Endometrium (tissue), 2 donors: ENCODE measurements around the gene FAM204A.
A peak's percentile ranks its signal among the peaks of the same experiment; 100 is the strongest.

Experiments used
- FAIRE-seq: peaks from 2 replicates; lab custom pipeline; 2012; peaks lifted over from hg19 to GRCh38; lab: Jason Lieb, UNC
- donor health status: control.
- donor health status: control.

Gene FAM204A

DNA sequence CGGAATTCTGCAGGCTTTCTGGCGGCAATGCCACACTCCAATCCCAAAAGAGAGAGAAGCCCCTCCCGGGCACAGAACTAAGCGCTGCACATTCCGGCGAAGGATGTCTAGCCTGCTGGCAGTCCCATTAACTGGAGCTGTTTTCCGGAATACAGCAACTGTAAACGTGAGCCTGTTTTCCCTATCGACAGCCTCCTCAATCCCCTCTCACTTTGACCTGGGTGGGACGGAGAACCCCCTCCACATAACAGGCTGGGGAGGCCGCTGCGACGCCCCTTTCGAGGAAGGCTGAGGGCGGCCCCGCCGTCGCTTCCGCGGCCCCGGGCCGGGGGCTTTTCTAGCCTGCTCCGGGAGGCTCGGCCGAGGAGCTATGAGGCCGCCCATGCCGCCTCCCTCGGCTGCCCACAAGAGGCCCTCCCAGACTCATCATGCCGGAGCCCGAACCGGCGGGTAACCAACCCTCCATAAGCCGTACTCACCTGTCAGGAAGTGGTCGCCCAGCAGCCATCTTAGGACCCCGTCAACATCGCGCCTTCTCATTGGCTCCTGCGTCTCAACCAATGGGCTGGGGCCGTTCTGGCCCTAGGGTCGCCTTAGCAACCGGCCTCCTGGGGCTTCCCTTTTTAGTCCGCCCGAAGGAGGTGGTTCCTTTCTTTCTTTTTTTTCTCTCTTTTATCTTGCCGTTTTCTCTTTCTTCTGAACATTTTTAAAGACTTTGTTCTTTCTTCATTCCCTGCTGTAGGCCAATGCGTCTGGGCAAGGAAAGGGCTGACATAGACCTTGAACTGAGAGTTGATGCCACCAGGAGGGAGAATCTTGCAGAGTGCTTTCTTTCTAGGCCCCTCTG lies at the start of gene FAM204A:
FAM204A (minus strand) TSS at position 534 of the 847 bp plus-strand sequence. CDS start 5,909 bp downstream, outside the sequence.
- FAIRE-seq, result peak; percentile 90

DNA sequence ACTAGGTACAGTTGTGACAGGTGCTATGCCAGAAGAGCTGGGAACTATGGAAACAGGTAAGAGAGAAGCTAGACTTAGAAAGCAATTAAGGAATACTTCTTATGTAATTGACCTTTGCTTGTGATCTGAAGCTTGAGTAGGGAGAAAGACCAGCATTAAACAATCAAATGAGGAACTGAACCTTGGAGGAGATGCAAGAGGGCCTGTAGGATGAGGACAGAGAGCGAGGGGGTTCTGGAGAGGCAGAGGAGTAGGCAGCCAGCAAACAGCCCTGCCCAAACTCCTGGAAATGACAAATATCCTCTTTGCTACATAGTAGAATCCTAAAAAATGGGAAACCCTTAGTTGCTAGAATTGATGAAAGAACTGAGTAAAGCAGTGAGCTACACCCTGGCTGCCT lies 41.6 kb upstream of the FAM204A start:
- no peak for FAIRE-seq

GRCh38 chr10:118383063-118383689 lies 41.1 kb upstream of the FAM204A start:
- no peak for FAIRE-seq

DNA sequence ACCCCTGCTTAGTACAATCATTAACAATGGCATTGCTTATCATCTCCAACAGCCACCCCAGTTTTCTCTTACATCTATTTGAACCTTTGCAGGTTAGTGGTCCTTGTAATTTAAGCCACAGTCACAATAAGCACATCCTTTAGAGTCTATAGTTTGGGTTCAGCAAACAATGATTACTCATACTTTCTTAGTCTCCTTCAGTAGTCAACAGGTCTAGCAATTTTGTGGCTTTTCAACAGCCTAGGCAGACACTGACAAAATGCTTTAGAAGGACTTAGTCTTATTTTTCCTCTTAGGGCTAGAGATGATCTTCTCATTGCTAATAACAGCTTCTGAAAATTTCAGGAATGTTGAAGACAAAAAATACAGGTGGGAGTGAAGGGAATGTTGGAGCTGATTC lies 32.3 kb upstream of the FAM204A start:
- no peak for FAIRE-seq

GRCh38 chr10:118373786-118374185 lies 31.7 kb upstream of the FAM204A start:
- no peak for FAIRE-seq

DNA sequence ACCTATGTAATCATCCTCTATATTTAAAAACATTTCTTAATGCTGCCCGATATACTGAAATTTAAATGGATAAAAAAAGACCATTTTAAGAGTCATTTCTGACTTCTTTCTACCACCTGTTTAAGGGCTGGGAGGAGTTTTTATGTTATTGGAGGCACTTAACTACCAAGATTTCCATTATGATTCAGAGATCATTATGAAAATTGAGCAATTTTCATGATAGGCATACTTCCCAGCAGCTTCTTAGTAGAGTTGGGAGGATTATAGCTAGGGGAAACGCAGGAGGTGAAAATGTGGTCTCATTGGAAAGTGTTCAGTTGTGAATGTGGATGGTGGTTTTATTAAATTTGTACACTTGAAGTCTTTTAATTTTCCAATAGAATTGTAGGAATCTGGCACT lies 28.4 kb upstream of the FAM204A start:
- FAIRE-seq, result no peak

- no peak for FAIRE-seq
Measured at GRCh38 chr10:118369641-118370205, 27.6 kb upstream of the FAM204A start.

DNA sequence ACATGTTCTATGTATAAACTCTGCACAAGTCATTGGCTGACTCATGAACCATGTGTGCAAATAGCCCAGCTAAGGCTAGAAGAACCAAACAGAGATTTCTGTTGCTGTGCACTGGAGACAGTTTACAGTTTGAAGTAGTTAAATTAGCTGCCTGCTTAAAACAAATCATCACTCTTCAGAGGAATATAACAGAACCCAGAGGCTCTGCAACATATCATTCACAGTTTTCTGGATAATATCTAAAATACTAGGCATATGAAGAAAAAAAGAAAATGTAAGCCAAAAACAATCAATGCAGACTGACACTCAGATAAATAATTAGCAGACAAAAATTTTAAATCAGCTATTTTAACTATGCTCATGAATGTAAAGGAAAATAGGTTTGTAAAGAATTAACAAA lies 23.6 kb upstream of the FAM204A start:
- FAIRE-seq, result no peak

DNA sequence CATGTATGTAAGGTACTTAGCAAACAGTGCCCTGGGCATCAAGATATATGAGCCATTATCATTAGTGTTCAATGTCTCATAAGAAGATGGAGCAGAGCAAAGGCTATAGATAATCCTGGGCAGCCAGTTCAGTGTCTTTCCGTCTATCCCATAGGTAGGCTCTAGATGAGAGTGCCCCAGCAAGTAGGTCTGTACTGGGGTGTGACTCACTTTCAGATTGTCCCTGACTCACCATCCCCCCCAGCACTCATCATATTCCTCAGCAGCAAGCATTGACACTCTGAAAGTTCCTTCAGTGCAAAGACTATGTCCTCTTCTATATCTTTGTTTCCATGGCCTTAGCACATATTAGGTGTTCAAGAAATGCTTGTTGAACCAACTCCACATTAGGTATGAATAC lies 20.0 kb upstream of the FAM204A start:
- FAIRE-seq, result no peak

- no peak for FAIRE-seq
Measured at GRCh38 chr10:118358327-118358726, 16.2 kb upstream of the FAM204A start.

DNA sequence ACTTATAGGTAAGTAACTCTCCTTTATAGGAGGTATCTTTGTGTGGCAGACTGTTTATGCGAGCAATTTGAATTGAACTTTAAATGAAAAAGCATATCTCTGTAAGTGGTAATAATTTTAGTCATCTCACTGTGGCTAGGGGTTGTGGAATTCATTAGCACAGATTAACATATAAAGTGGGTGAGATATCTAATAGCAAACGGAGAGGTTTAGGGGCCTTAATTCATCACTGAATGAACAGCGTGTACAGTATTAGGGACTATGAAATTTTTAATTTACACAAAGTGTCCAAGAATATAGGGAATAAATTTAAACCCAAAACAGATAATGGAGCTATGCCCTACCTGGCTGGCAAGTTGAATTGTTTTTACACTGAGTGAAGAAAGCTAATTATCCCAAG lies 15.7 kb upstream of the FAM204A start:
- FAIRE-seq, result no peak

DNA sequence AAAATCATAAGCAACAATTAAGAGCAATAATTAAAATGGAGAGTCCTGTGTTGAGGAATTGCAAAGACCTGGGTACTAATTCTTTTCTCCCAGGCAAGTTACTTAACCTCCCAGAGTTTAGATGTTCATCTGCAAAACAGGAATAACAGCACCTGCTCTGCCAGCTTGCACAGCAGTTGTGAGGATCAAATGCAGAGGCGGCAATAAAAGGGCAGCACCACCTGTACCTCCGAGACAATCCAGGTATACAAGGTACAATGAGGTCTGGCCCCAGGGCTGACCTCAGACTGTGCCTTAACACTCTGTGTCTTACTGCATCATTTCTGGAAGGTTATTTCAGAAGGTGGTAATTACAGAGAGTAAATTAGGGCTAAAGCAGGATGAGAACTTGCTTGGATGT lies 14.5 kb upstream of the FAM204A start:
- no peak for FAIRE-seq

DNA sequence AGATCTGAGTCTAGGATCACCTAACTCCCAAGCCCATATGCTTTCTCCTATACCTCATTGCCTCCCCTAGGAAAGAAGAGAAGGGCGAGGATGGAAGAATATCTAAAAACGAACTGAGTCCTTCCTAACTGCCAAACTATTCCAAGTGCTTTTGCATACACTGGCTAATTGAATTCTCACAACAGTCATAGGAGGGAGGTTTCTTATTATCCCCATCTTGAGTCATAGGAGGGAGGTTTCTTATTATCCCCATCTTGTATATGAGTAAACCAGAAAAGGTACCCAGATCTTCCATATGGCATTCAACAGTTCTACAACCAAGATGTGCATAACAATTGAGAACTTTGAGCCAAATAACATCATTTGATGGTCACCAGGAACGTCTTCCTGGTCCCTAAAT lies 13.1 kb upstream of the FAM204A start:
- no peak for FAIRE-seq

DNA sequence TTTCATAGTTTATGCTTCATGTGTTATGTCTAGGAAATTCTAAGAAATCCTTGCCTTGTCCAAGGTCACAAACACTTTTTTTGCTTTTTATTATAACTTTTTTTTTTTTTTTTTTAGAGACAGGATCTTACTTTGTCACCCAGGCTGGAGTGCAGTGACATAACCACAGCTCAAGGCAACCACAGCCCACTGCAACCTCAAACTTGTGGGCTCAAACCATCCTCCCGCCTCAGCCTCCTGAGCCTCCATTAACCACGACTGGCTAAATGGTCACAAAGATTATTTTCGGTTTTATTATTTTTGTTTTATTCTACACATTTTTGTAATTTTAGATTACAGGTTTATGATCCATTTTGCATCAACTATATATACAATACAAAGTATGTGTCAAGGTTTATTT lies 7.1 kb upstream of the FAM204A start:
- FAIRE-seq, result no peak

GRCh38 chr10:118343549-118343948 lies 1.4 kb upstream of the FAM204A start:
- no peak for FAIRE-seq

- no peak for FAIRE-seq
Measured at GRCh38 chr10:118343115-118343514, 991 bp upstream of the FAM204A start.

GRCh38 chr10:118342638-118343020 lies 505 bp upstream of the FAM204A start:
- FAIRE-seq, result no peak

GRCh38 chr10:118340486-118340885 lies 1.6 kb downstream of the FAM204A start:
- no peak for FAIRE-seq

GRCh38 chr10:118339111-118339510 lies 3.0 kb downstream of the FAM204A start:
- no peak for FAIRE-seq

DNA sequence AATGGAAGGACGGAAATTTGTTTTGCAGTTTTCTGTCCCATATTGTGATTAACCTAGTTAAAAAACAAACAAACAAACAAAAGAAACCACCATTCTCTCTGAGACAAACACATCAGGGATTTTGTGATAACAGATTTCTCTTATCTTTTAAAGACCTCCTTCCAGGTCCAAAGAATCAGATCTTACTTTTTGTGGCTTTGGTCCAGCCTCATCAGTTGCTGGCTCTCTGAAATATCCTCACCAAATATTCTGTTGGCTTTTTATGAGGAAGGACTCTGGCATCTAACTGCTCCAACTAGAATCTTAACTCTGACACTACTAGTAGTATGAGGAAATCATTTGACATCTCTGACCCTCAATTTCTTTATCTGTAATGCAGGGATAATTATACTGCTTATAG lies 4.8 kb downstream of the FAM204A start:
- FAIRE-seq, result no peak

DNA sequence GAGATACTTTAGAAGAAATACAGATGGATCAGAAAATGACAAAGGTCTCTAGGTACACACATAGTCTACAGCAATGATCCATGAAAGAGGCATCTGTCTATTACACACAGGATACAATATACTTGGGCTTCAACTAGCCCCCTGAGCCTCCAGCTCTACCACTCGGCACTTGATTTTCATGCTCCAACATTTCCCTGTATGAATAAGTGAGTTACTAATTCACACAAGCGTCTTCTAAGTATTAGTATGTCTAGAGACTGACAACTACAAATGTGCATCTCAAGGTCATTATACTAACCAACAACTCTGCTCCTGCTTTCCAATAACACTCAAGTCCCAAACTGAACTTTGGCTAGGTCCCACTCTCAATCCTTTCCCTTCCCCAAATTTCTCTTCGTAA lies 8.3 kb downstream of the FAM204A start:
- FAIRE-seq, result no peak

DNA sequence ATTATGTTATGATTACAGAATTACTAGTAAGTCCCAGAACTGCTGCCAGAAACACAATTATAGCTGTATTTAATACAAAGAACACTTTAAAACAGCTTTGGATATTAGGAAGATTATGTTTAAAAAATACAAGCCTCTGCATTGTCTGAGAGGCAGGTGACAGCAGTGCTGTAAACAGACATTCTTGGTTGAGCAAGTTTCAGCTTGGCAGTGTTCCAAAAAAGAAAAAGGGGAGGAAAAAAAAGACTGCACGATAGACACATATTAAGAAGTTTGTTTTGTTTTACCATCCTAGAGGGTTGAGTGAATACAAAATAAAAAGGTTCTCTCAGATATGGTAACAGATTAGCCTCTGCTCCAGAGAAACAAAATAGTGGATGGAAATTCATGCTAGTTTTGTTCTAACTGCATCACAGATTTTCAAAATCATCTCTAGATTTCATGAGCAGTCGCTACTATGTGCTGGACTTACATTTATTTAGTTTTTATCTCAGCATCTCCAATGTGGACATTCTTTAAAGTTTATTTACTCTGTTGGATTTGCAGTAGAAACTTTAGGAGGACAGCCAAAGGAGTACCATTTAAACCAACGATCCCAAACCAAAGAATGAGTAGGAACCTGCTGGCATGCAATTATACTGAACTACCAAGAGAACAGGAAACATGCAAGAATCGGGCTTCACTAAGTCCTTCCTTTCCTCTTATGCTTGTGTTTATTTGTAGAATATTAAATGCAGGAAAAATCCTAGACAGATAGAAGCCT lies 9.0 kb downstream of the FAM204A start:
- FAIRE-seq, result no peak

- no peak for FAIRE-seq
Measured at GRCh38 chr10:118332236-118332635, 9.9 kb downstream of the FAM204A start.
